Ovary (tissue), 9 donors: ENCODE data around the gene RARS2. TPM values are rescaled to one million over a fixed set of nuclear protein-coding genes. Genes with fewer than 3 reads are reported as not detected.

Experiments used
- DNase-seq, 5 donors: peaks; one replicate each; pipeline ENCODE4 v3.0.0-alpha.2; 2019 to 2020
- H3K27ac ChIP-seq, 2 donors: fragments of 200-600 bp; one replicate each; pipeline versions ENCODE4 v1.5.1 to v1.8.0; 2019 to 2022
- H3K27me3 ChIP-seq: fragments of 200-600 bp; one replicate; pipeline ENCODE4 v1.8.0; 2022
- H3K36me3 ChIP-seq: fragments of 200-600 bp; sonication (generic); one replicate; pipeline ENCODE4 v1.5.1; 2019
- H3K4me1 ChIP-seq: one replicate; pipeline ENCODE4 v1.8.1; 2013; ENCODE audit warnings: mild to moderate bottlenecking, moderate library complexity; ENCODE audit not compliant: insufficient read depth
- H3K4me3 ChIP-seq: fragments of 200-600 bp; sonication (generic); one replicate; pipeline ENCODE4 v1.5.1; 2017
- H3K9me3 ChIP-seq, 2 donors: fragments of 200-600 bp in 1 of 2; sonication (generic) in 1 of 2; one replicate each; pipeline versions ENCODE4 v1.5.1 to v1.8.1; 2013 to 2019; ENCODE audit warnings: mild to moderate bottlenecking in 1 of 2, moderate library complexity in 1 of 2
- CTCF ChIP-seq, 3 donors: fragments of 450-650 bp in 2 of 3; fragments of 200-600 bp in 1 of 3; IDR thresholded peaks; one replicate each; pipeline versions ENCODE4 v1.5.1 to v1.8.0; 2016 to 2022; ENCODE audit warnings: antibody characterized with exemption in 3 of 3, mild to moderate bottlenecking in 1 of 3
- EP300 ChIP-seq: sonication (generic); formaldehyde crosslinking; IDR thresholded peaks from one replicate; pipeline ENCODE4 v1.6.1; 2017; ENCODE audit warnings: antibody characterized with exemption
- POLR2A ChIP-seq: fragments of 450-650 bp; IDR thresholded peaks from one replicate; pipeline ENCODE4 v1.6.1; 2017; ENCODE audit warnings: antibody characterized with exemption, mild to moderate bottlenecking, moderate library complexity
- WGBS, 3 donors: extraction: QIAGEN DNeasy Blood & Tissue Kit in 1 of 3; methylation state at CpG; one replicate each; pipeline versions ENCODE4 v1.1.5 to v1.1.7; 2013 to 2017; 5-methylcytosine and 5-hydroxymethylcytosine counted together
- intact Hi-C, 4 donors: fragments of 100-400 bp; cut with DNase I; formaldehyde crosslinking; loops; one replicate each; pipeline versions ENCODE4 v1.11.0 to v1.15.1; 2022 to 2023
- polyA plus RNA-seq, 2 donors: library from polyadenylated mRNA; stranded (reverse); fragments of 200-250 nt in 1 of 2; fragments of 350-450 nt in 1 of 2; fragmentation: Illumina TruSeq in 1 of 2; extraction: RNeasy Lipid Tissue Mini Kit (QIAGEN cat#74804) in 1 of 2; gene quantifications; one replicate each; pipeline ENCODE4 v1.2.3, GENCODE V29; 2013 to 2014
- total RNA-seq, 7 donors: library from RNA; depleted of rRNA in 2 of 7; stranded (reverse); fragments of >200 nt in 2 of 7; fragmentation: NEBNext Ultra II Directional in 3 of 7; extraction: Animal tissue kit (Norgen Biotek cat#: 25700) in 3 of 7; gene quantifications; one replicate each; pipeline versions ENCODE4 v1.1.0 to v1.2.4, GENCODE V29; 2016 to 2023
- donor health status: DM: no; HTN: no; CAD: no; lungs with moderate emphysema.
- donor health status: DM: no; HTN: no; CAD: no.
- donor health status: Bipolar disorder and iron deficiency.
- donor health status: DM: yes; HTN: yes; CAD: no.
- donor health status: DM: no; HTN: no; CAD: no.
- donor health status: DM: yes; HTN: yes; CAD: no.

The RARS2 gene
- total and polyA plus RNA-seq, 9 donors, result 14.0 to 40.4 (median 24.6) TPM

DNA sequence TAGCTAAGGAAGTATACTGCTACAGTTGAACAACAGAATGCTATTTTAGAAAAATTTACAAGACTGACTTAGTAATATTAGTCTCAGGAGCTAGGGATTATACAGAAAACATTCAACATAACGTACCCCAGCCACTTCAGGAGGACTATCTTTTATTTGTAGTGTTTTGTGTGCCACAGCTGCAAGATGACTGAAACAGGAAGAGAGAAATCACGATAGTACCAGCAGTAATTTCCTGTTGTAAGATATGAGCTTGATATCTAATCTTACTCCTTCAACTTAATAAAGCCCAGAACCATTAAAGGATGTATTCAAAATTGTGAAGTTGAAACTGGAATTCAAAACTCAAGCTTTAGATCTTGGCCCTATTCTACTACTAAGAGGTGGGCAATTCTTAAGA is 75.0 kb downstream of the RARS2 start:
- Histone ChIP-seq H3K27ac (no peak overlapping the region), H3K4me1 (no peaks in the 10 kb centered on the region), H3K27me3 (no peaks in the 10 kb centered on the region), H3K36me3 (no peaks in the 10 kb centered on the region), H3K9me3 (no peaks in the 10 kb centered on the region), H3K4me3 (no peak overlapping the region)
- no peak for DNase-seq
- intact Hi-C loops, result no loop called here
- WGBS, 3 donors, result 29 to 53% (median 49%) methylated on average over 2 of the region's 2 CpGs
- TF ChIP-seq POLR2A, result no peak
- no peak for TF ChIP-seq CTCF (IDR thresholded peaks at IDR 0.05)
- TF ChIP-seq EP300, result no peak

DNA sequence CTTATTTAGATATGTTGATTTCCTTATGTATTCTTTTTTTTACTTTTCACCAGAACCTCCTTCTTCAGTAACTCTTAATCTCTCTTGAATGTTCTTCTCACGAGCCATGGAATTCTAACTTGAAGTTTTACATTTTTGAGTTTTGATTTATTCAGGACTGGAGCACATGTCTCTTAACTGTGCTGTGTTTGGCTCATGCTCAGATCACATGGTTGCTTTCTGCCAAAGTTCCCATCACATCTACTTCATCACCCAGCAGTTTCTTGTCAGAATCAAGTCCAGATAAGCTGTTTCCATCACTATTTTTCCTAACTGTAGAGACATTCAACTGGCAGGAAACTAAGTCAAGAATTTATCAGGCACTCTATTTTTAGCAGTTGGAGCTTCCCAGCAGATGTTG is 85.3 kb downstream of the RARS2 start:
- 9 to 40% (median 20%) methylated on average over 1 of the region's 1 CpG for WGBS, 3 donors
- no peaks in the 10 kb centered on the region for H3K36me3 ChIP-seq
- no peak for TF ChIP-seq CTCF (IDR thresholded peaks at IDR 0.05)
- no peak for TF ChIP-seq POLR2A
- no peak for TF ChIP-seq EP300
- no peaks in the 10 kb centered on the region for H3K4me1 ChIP-seq
- intact Hi-C loops, result no loop called here
- no peaks in the 10 kb centered on the region for H3K27me3 ChIP-seq
- H3K27ac ChIP-seq, result no peak overlapping the region
- DNase-seq, result no peak
- H3K4me3 ChIP-seq, result no peak overlapping the region
- no peaks in the 10 kb centered on the region for H3K9me3 ChIP-seq

DNA sequence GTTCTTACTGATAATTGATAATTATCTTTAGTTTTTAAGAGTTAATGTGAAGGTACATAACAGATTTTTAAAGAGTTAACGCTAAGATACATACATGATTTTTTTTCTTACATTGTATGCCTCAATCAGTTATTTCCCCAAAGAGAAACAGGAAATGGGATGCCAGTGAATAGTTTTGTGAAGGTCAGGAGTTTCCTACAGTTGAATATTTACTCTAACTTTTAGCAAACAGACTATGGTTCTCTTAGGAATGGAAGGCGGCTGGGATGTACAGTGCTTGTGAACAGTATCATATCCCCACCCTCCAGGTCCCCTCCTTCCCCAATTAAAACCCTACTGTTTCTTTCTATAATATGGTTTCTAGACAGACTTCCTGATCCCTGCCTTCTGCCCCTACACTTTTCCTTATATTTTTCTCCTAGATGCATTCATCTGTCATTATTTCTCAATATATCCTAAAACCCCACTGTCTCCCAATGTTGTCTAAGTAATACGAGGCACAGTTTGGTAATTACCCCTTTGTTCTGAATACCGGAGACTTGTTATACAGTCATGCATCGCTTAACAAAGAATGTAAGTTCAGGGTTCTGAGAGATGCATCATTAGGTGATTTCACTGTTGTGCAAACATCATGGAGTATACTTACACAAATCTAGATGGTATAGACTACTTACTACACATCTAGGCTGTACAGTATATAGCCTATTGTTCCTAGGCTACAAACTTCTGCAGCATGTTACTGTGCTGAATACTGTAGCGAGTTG is 87.8 kb downstream of the RARS2 start:
- Histone ChIP-seq H3K4me1 (no peaks in the 10 kb centered on the region), H3K27ac (no peak overlapping the region), H3K4me3 (no peak overlapping the region), H3K36me3 (no peaks in the 10 kb centered on the region), H3K27me3 (no peaks in the 10 kb centered on the region), H3K9me3 (no peaks in the 10 kb centered on the region)
- intact Hi-C loops, result no loop called here
- 74 to 88% (median 82%) methylated on average over 6 of the region's 6 CpGs for WGBS, 3 donors
- no peak for TF ChIP-seq POLR2A
- TF ChIP-seq EP300, result no peak
- no peak for TF ChIP-seq CTCF (IDR thresholded peaks at IDR 0.05)
- DNase-seq, result no peak

DNA sequence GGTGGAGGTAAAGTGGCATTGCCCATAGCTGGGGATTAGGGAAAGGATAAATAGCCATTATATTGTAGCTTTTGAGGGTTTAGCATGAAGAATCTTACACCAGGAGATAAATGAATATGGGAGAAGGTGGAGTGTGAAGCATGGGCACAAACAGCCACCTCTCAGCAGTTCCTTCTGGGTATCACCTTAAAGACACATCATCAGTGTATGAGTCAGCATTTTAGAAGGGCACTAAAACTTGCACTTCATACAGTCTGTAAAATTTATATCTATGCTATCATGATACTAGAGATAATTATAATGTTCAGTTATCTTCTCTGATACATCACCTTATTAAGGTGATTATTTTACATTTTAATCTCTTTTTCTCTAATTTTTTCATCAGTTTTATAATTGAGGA is 91.7 kb downstream of the RARS2 start:
- Histone ChIP-seq H3K27ac (no peak overlapping the region), H3K9me3 (no peaks in the 10 kb centered on the region), H3K4me3 (no peak overlapping the region), H3K27me3 (no peaks in the 10 kb centered on the region), H3K36me3 (no peaks in the 10 kb centered on the region), H3K4me1 (no peaks in the 10 kb centered on the region)
- intact Hi-C loops, result no loop called here
- DNase-seq, result no peak
- TF ChIP-seq EP300, result no peak
- no peak for TF ChIP-seq POLR2A
- TF ChIP-seq CTCF (IDR thresholded peaks at IDR 0.05), result no peak
